Caco-2 (cell line): Measurements from ENCODE around the gene PAK2. TPM values are rescaled to one million over a fixed set of nuclear protein-coding genes. Genes with fewer than 3 reads are reported as not detected.
A peak's percentile ranks its signal among the peaks of the same experiment; 100 is the strongest.

Source experiments
- BruUV-seq: library from RNA; stranded (reverse); fragments of 400-500 nt; replicated peaks from 2 replicates; lab custom pipeline; 2021; lab: Mats Ljungman, UMichigan
- CTCF ChIA-PET: fragments of 300-600 bp; sonication (Branson Sonifier 250); formaldehyde crosslinking; loops from one replicate; lab custom pipeline; 2022; ENCODE audit warnings: antibody characterized with exemption; lab: Charles Lee
- POLR2A ChIA-PET: fragments of 300-600 bp; sonication (Branson Sonifier 250); formaldehyde crosslinking; loops from one replicate; lab custom pipeline; 2022; ENCODE audit warnings: antibody characterized with exemption; lab: Charles Lee
- DNase-seq, 2 experiments: peaks; one replicate each; pipeline versions ENCODE4 v3.0.0 to v3.0.0-alpha.2; 2020 to 2022
- H3K27me3 ChIP-seq: replicated peaks from 2 replicates; pipeline ENCODE4 v1.6.0; 2011; ENCODE audit warnings: low read length; ENCODE audit not compliant: control insufficient read depth, insufficient read depth
- H3K36me3 ChIP-seq: 2 replicates; pipeline ENCODE4 v1.5.1; 2011; ENCODE audit warnings: low read length; ENCODE audit not compliant: control insufficient read depth, insufficient read depth
- H3K4me1 ChIP-seq: fragments of 250-450 bp; sonication (Bioruptor Pico); 2 replicates; pipeline ENCODE4 v1.5.1; 2020; ENCODE audit warnings: mild to moderate bottlenecking
- H3K4me3 ChIP-seq: 2 replicates; pipeline ENCODE4 v1.5.1; 2011; ENCODE audit warnings: low read depth, mild to moderate bottlenecking, control low read depth, low read length
- H3K9me3 ChIP-seq: fragments of 250-450 bp; sonication (Bioruptor Pico); 2 replicates; pipeline ENCODE4 v1.5.1; 2020; ENCODE audit warnings: mild to moderate bottlenecking, moderate library complexity
- H3K27ac Mint-ChIP-seq: one replicate; pipeline ENCODE4 v1.8.0; 2022; ENCODE audit warnings: mixed read lengths; ENCODE audit not compliant: unreplicated experiment
- H3K27me3 Mint-ChIP-seq: one replicate; pipeline ENCODE4 v1.8.0; 2022; ENCODE audit warnings: mixed read lengths; ENCODE audit not compliant: insufficient read depth, unreplicated experiment
- H3K36me3 Mint-ChIP-seq: one replicate; pipeline ENCODE4 v1.8.0; 2022; ENCODE audit warnings: mild to moderate bottlenecking, mixed read lengths; ENCODE audit not compliant: insufficient read depth, unreplicated experiment
- H3K4me1 Mint-ChIP-seq: one replicate; pipeline ENCODE4 v1.8.0; 2022; ENCODE audit warnings: low read depth, mixed read lengths; ENCODE audit not compliant: unreplicated experiment
- H3K4me3 Mint-ChIP-seq: one replicate; pipeline ENCODE4 v1.8.0; 2022; ENCODE audit warnings: mild to moderate bottlenecking, moderate library complexity, mixed read lengths; ENCODE audit not compliant: unreplicated experiment
- H3K9me3 Mint-ChIP-seq: one replicate; pipeline ENCODE4 v1.8.0; 2022; ENCODE audit warnings: mixed read lengths; ENCODE audit not compliant: unreplicated experiment
- CTCF ChIP-seq, 2 experiments: fragments of 200-600 bp in 1 of 2; IDR thresholded peaks; 1 replicate in 1 of 2; 2 replicates in 1 of 2; pipeline versions ENCODE4 v1.5.1 to v1.8.0; 2011 to 2022; ENCODE audit warnings: antibody characterized with exemption in 1 of 2, control low read depth in 1 of 2, inconsistent platforms in 1 of 2, low read depth in 1 of 2, low read length in 1 of 2, mild to moderate bottlenecking in 1 of 2, moderate library complexity in 1 of 2; ENCODE audit not compliant: insufficient read depth in 1 of 2, severe bottlenecking in 1 of 2, unreplicated experiment in 1 of 2
- intact Hi-C: fragments of 100-400 bp; cut with micrococcal nuclease; formaldehyde crosslinking; loops from one replicate; pipeline ENCODE4 v1.10.0; 2022; ENCODE audit not compliant: unreplicated experiment
- total RNA-seq: library from RNA; stranded (reverse); gene quantifications from 2 replicates; pipeline ENCODE4 v1.2.3, GENCODE V29; 2022

The PAK2 gene
- total RNA-seq, 1 experiment from 2014 or later: 89.6 TPM

GRCh38 chr3:196707566-196707965 lies 32.1 kb upstream of the PAK2 start:
- H3K36me3 ChIP-seq: no peaks in the 10 kb centered on the region
- ChIA-PET CTCF (interaction anchor here (0.6 to 0.7 kb wide), 2 partner anchors 235 to 590 kb away, joined by 4 to 7 read pairs; partner anchors contain the start of gene NCBP2), POLR2A (no interaction called here)
- no peaks in the 10 kb centered on the region for H3K4me1 ChIP-seq
- H3K4me3 ChIP-seq: no peak overlapping the region
- no peak for DNase-seq
- H3K27me3 ChIP-seq: no peaks in the 10 kb centered on the region
- no peaks in the 10 kb centered on the region for H3K9me3 Mint-ChIP-seq
- H3K36me3 Mint-ChIP-seq: no peaks in the 10 kb centered on the region
- TF ChIP-seq CTCF (IDR thresholded peaks at IDR 0.05; ENCODE audit: insufficient read depth in 1 of 2, low read depth in 1 of 2, low read length in 1 of 2, severe bottlenecking in 1 of 2, unreplicated experiment in 1 of 2): no peak
- H3K27me3 Mint-ChIP-seq: no peaks in the 10 kb centered on the region
- H3K9me3 ChIP-seq: no peaks in the 10 kb centered on the region
- BruUV-seq: no TSS peak
- no peaks in the 10 kb centered on the region for H3K4me1 Mint-ChIP-seq
- no peak overlapping the region for H3K27ac Mint-ChIP-seq
- intact Hi-C loops: no loop called here
- no peak overlapping the region for H3K4me3 Mint-ChIP-seq

- Histone ChIP-seq H3K4me3 (no peak overlapping the region), H3K36me3 (no peaks in the 10 kb centered on the region), H3K4me1 (no peaks in the 10 kb centered on the region), H3K27me3 (no peaks in the 10 kb centered on the region), H3K9me3 (no peaks in the 10 kb centered on the region)
- BruUV-seq: no TSS peak
- Mint-ChIP-seq H3K36me3 (no peaks in the 10 kb centered on the region), H3K4me3 (no peak overlapping the region), H3K27ac (no peak overlapping the region), H3K27me3 (no peaks in the 10 kb centered on the region), H3K4me1 (no peaks in the 10 kb centered on the region), H3K9me3 (no peaks in the 10 kb centered on the region)
- no peak for TF ChIP-seq CTCF (IDR thresholded peaks at IDR 0.05; ENCODE audit: insufficient read depth in 1 of 2, low read depth in 1 of 2, low read length in 1 of 2, severe bottlenecking in 1 of 2, unreplicated experiment in 1 of 2)
- DNase-seq: no peak
- ChIA-PET POLR2A (no interaction called here), CTCF (no interaction called here)
- intact Hi-C loops: no loop called here
These were observed 31.2 kb upstream of the PAK2 start for GRCh38 chr3:196708467-196708866.

- CTCF ChIA-PET: interaction anchor here (0.5 to 1.2 kb wide), 2 partner anchors 78 to 102 kb away, joined by 4 to 6 read pairs; no protein-coding TSS in a partner anchor
- H3K36me3 Mint-ChIP-seq: no peaks in the 10 kb centered on the region
- TF ChIP-seq CTCF (IDR thresholded peaks at IDR 0.05; ENCODE audit: insufficient read depth in 1 of 2, low read depth in 1 of 2, low read length in 1 of 2, severe bottlenecking in 1 of 2, unreplicated experiment in 1 of 2): no peak
- peak; percentile 76 to 89 for DNase-seq
- Histone ChIP-seq H3K27me3 (no peaks in the 10 kb centered on the region), H3K36me3 (no peaks in the 10 kb centered on the region), H3K9me3 (no peaks in the 10 kb centered on the region), H3K4me3 (peak within 1 kb of the TSS; percentile 90), H3K4me1 (no peaks in the 10 kb centered on the region)
- H3K27ac Mint-ChIP-seq: peak within 1 kb of the TSS; percentile 90
- POLR2A ChIA-PET: interaction anchor here (1.2 to 1.3 kb wide), 2 partner anchors 28 to 156 kb away, joined by 6 to 12 read pairs; partner anchors contain the start of genes PAK2 and SENP5
- intact Hi-C loops: loop anchor here (1.0 kb wide), 1 partner anchor 27 kb away; the partner anchor contains the start of gene PAK2
- no peaks in the 10 kb centered on the region for H3K27me3 Mint-ChIP-seq
- H3K4me3 Mint-ChIP-seq: peak within 1 kb of the TSS; percentile 87
- no TSS peak for BruUV-seq
- no peaks in the 10 kb centered on the region for H3K9me3 Mint-ChIP-seq
- no peaks in the 10 kb centered on the region for H3K4me1 Mint-ChIP-seq
These were observed 27.7 kb upstream of the PAK2 start, which contains the start of the genes CEP19 and PIGX for GRCh38 chr3:196711838-196712513. TSS of gene CEP19 (minus strand) at chr3:196712250. CDS start at chr3:196708657, 3,593 bp downstream. TSS of gene PIGX (plus strand) at chr3:196712377.
